GM21447 (cell line): ENCODE data around the gene CDCP2.
"Not testable (repeated sequence)": the region's sequence is repeated elsewhere in the genome, so short reads cannot be mapped to it uniquely, and the experiment has no call there.

Experiments used
- ATAC-seq: cut with Tn5 transposase; IDR thresholded peaks from one replicate; pipeline ENCODE4 v1.9.1; 2021; ENCODE audit not compliant: unreplicated experiment

Gene CDCP2

DNA sequence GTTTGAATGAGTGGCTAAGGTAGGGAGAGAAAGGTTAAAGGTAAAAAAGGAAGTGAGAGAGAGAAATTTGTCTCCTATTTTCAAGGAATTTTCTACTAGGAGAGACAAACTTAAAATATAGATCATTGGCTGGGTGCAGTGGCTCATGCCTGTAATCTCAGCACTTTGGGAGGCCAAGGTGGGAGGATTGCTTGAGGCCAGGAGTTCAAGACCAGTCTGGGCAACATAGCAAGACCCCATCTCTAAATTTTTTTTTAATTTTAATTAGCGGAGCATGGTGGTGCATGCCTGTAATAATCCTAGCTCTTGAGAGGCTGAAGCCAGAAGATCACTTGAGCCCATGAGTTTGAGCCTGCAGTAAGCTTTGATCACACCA is 58.1 kb downstream of the CDCP2 start:
- not testable (repeated sequence) for ATAC-seq

DNA sequence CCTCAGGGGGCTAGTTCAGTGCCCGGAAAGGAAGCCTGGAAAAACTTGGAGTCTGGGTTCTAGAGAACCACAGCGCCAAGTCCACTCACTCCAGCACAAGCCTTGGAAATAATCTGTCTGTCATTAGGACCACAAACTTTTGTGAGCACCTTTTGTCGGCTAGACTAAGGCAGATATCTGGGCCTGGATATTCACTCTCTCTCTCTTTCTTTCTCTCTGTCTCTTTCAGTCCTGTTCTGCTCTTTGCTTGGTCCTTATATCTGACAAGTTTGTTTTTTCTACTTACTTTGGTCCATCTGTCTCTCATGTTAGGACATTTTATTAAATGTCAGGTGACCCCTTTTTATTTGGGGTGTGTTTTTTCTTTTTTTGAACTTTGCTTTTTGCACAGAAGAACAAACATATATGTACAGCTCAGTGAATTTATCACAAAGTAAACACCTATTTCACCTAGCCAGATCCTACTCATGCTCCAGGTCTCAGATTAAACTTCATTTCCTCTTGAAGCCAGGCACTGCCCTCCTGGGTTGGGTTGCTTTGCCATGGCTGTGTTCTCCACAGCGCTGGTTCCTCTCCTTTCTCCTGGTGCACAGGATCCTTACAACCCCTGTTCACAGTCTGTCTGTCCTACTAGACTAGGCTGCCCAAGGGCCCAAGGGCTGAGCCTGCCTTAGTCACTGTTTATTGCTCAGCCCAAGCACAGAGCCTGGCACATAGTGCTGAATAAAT is 58.6 kb downstream of the CDCP2 start:
- no peak for ATAC-seq

DNA sequence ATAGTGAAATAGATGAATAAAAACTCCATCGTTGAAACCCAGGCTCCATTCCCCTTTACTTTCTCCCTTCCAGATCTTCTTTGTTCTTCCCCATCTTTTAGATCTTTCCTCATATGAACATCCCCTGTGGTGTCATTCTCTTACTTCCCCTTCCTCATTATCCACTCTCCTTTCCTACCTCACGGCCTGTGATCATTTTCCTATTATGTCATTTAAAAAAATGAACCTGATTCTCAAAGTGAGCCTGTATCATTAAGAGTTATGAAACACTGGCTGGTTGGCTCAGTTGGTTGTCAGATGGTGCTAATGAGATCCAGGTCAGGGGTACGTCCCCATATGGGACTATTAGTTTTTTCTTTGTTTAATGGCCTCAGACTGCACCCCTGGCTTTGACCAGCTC is 61.1 kb downstream of the CDCP2 start:
- no peak for ATAC-seq

DNA sequence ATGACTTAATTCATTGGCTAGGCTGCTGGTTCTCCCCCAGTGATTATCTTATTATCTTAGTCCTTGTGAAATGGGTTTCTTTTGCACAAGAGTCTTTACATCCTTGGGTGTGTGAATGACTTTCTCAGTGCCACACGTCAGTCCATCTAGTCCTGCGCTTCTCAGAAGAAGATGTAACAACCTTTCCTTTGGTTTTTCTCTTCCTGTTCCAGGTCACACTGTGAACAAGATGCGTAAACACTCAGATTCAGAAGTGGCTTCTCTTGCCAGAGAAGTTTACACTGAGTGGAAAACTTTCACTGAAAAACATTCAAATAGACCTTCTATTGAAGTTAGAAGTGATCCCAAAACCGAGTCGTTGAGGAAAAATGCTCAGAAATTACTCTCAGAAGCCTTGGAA is 64.4 kb downstream of the CDCP2 start:
- no peak for ATAC-seq

DNA sequence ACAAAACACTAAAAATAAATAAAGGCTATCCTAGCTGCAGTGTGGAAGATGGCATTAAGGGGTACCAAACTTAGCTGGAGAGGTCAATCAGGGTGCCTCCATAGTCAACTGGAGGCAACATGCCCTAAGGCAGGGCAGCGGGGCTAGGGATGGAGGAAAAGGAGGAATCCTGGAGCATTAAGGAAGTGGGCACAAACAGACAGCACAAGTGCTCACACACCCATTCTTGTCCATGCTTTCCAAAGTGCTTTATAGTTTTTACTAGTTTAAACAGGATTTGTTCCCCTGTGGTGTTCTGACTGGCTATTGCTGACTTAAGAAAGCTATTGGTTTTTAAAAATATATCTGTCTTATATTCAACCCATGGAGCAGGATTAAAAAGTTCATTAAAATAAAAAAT is 66.0 kb downstream of the CDCP2 start:
- ATAC-seq = no peak

DNA sequence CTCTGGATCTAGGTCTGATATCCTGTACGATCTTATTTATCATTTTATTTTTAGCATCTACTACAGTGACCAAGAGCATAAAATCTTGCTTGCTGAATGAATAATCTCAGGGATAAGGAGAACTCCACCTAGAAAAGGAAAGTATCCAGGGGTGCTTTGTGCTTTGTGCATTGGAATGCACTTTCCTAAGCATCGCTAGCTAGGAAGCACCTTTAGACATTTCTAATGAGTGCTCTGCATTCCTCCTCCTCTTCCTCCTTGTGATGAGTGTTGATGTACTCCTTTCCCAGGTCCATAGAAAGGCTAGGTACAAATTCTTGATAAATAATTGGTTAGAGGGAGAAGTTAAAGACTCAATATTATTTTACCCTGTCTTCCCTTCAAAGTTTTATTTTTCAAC is 68.0 kb downstream of the CDCP2 start:
- no peak for ATAC-seq
